Natural killer cell (primary cell): ENCODE measurements around the gene WNT5A. TPM values are rescaled to one million over a fixed set of nuclear protein-coding genes. Genes with fewer than 3 reads are reported as not detected.

Experiments
- ATAC-seq, 3 donors: fragments of 150-1000 bp in 2 of 3; fragments of 200-7000 bp in 1 of 3; cut with Tn5 transposase; 1 replicate in 1 of 3; 2 replicates in 2 of 3; pipeline ENCODE4 v1.10.0; 2021; ENCODE audit warnings: mild to moderate bottlenecking in 2 of 3, moderate library complexity in 2 of 3
- DNase-seq, 2 donors: peaks; one replicate each; pipeline versions ENCODE4 v3.0.0 to v3.0.0-alpha.2; 2013 to 2021; ENCODE audit warnings: mixed read lengths in 1 of 2
- H3K27ac ChIP-seq: one replicate; pipeline ENCODE4 v1.5.1; 2013; ENCODE audit warnings: mild to moderate bottlenecking, low read length
- H3K27me3 ChIP-seq: one replicate; pipeline ENCODE4 v1.6.1; 2013; ENCODE audit warnings: low read length; ENCODE audit not compliant: control insufficient read depth, insufficient read depth
- H3K36me3 ChIP-seq: one replicate; pipeline ENCODE4 v1.6.1; 2013; ENCODE audit warnings: low read length; ENCODE audit not compliant: control insufficient read depth, insufficient read depth
- H3K4me1 ChIP-seq: one replicate; pipeline ENCODE4 v1.6.1; 2013; ENCODE audit warnings: low read length; ENCODE audit not compliant: control insufficient read depth, insufficient read depth
- H3K4me3 ChIP-seq: one replicate; pipeline ENCODE4 v1.5.1; 2013; ENCODE audit warnings: low read length
- H3K9me3 ChIP-seq: one replicate; pipeline ENCODE4 v1.6.1; 2013; ENCODE audit warnings: low read length; ENCODE audit not compliant: control insufficient read depth, insufficient read depth
- H3K27ac Mint-ChIP-seq, 2 donors: one replicate each; pipeline ENCODE4 v1.8.0; 2022; ENCODE audit warnings: mild to moderate bottlenecking in 2 of 2, mixed read lengths in 2 of 2, moderate library complexity in 1 of 2
- H3K27me3 Mint-ChIP-seq, 2 donors: one replicate each; pipeline ENCODE4 v1.8.0; 2022; ENCODE audit warnings: low read depth in 2 of 2, mixed read lengths in 2 of 2
- H3K36me3 Mint-ChIP-seq: one replicate; pipeline ENCODE4 v1.8.0; 2022; ENCODE audit warnings: mixed read lengths
- H3K4me1 Mint-ChIP-seq, 2 donors: one replicate each; pipeline ENCODE4 v1.8.0; 2022; ENCODE audit warnings: mixed read lengths in 2 of 2
- H3K4me3 Mint-ChIP-seq: one replicate; pipeline ENCODE4 v1.8.0; 2022; ENCODE audit warnings: mild to moderate bottlenecking, moderate library complexity, mixed read lengths
- H3K9me3 Mint-ChIP-seq, 2 donors: one replicate each; pipeline ENCODE4 v1.8.0; 2022; ENCODE audit warnings: mixed read lengths in 2 of 2
- WGBS: methylation state at CpG from one replicate; pipeline ENCODE4 v1.1.7; 2013; ENCODE audit warnings: missing lambda C conversion rate; ENCODE audit not compliant: insufficient coverage; 5-methylcytosine and 5-hydroxymethylcytosine counted together
- intact Hi-C: fragments of 100-400 bp; cut with micrococcal nuclease; formaldehyde crosslinking; loops from one replicate; pipeline ENCODE4 v1.14.2; 2022
- total RNA-seq, 4 donors: library from RNA; stranded (reverse); fragments of 120-200 nt in 1 of 4; gene quantifications; one replicate each; pipeline versions ENCODE4 v1.2.3 to v1.2.4, GENCODE V29; 2013 to 2022
- TF ChIP-seq, protein P1 (sequence below): fragments of 200-600 bp; IDR thresholded peaks from one replicate; pipeline ENCODE4 v1.8.0; 2022; ENCODE audit warnings: antibody characterized with exemption

Gene WNT5A
- total RNA-seq, 3 donors from 2014 or later (not counting 1 experiment from before 2014, with no cell fraction given), result not detected

- intact Hi-C loops, result no loop called here
- Histone ChIP-seq H3K4me1 (no peaks in the 10 kb centered on the region), H3K27me3 (no peaks in the 10 kb centered on the region), H3K9me3 (no peaks in the 10 kb centered on the region), H3K36me3 (no peaks in the 10 kb centered on the region), H3K27ac (no peak overlapping the region), H3K4me3 (no peak overlapping the region)
- H3K36me3 Mint-ChIP-seq, result no peaks in the 10 kb centered on the region
- TF ChIP-seq, protein P1, sequence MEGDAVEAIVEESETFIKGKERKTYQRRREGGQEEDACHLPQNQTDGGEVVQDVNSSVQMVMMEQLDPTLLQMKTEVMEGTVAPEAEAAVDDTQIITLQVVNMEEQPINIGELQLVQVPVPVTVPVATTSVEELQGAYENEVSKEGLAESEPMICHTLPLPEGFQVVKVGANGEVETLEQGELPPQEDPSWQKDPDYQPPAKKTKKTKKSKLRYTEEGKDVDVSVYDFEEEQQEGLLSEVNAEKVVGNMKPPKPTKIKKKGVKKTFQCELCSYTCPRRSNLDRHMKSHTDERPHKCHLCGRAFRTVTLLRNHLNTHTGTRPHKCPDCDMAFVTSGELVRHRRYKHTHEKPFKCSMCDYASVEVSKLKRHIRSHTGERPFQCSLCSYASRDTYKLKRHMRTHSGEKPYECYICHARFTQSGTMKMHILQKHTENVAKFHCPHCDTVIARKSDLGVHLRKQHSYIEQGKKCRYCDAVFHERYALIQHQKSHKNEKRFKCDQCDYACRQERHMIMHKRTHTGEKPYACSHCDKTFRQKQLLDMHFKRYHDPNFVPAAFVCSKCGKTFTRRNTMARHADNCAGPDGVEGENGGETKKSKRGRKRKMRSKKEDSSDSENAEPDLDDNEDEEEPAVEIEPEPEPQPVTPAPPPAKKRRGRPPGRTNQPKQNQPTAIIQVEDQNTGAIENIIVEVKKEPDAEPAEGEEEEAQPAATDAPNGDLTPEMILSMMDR, result no peak
- H3K4me1 Mint-ChIP-seq, result no peaks in the 10 kb centered on the region
- WGBS, result 72% methylated on average over 5 of the region's 6 CpGs
- ATAC-seq, result no peak
- H3K4me3 Mint-ChIP-seq, result no peak overlapping the region
- H3K9me3 Mint-ChIP-seq, result no peaks in the 10 kb centered on the region
- no peak for DNase-seq
- H3K27me3 Mint-ChIP-seq, result peaks cover 0 to 11% of the 10 kb centered on the region in 2 donors
- H3K27ac Mint-ChIP-seq, result no peak overlapping the region
Observed at GRCh38 chr3:55473788-55474187, 13.3 kb downstream of the WNT5A start.

DNA sequence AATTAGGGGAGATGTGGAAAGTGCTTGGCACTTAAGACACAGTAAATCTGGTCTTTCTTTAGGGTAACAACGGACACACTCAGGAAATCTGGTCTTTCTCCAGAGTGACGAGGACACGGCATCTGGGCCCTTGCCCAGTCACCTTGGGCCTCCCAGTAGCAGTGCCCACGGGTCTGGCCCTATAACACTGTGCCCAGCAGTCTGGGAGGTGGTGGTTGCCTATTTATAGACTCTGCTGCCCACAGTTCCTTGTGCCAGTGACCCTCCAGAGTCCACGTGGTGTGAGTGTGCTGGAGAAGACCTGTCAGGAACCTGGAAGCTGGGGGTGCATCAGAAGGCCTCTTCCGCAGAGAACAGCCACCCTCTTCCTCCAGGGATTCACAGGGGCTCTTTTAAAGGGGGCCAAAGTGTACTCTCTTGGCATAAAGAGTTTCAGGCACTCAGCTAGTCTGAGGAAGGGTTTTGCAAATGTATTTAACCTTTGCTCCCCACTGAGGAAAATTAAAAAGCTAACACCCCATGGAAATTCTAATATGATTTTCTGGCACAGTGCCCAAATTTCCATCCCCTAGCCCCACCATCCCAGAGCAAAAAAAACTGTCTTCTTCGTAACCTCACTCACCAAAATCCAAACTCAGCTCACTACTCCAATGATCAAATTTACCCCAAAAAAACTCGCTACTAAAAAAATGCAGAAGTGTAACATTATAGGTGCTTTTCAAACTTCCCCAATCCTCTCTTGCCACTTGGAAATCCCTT, 15.4 kb downstream of the WNT5A start:
- DNase-seq (no peak), ATAC-seq (no peak)
- intact Hi-C loops, result no loop called here
- 70% methylated on average over 8 of the region's 8 CpGs for WGBS
- Histone ChIP-seq H3K27me3 (no peaks in the 10 kb centered on the region), H3K27ac (no peak overlapping the region), H3K9me3 (no peaks in the 10 kb centered on the region), H3K4me3 (no peak overlapping the region), H3K4me1 (no peaks in the 10 kb centered on the region), H3K36me3 (no peaks in the 10 kb centered on the region)
- Mint-ChIP-seq H3K4me1 (no peaks in the 10 kb centered on the region), H3K27ac (no peak overlapping the region), H3K4me3 (no peak overlapping the region), H3K36me3 (no peaks in the 10 kb centered on the region), H3K9me3 (no peaks in the 10 kb centered on the region), H3K27me3 (peaks cover 0 to 7% of the 10 kb centered on the region in 2 donors)
- TF ChIP-seq, protein P1, result no peak

DNA sequence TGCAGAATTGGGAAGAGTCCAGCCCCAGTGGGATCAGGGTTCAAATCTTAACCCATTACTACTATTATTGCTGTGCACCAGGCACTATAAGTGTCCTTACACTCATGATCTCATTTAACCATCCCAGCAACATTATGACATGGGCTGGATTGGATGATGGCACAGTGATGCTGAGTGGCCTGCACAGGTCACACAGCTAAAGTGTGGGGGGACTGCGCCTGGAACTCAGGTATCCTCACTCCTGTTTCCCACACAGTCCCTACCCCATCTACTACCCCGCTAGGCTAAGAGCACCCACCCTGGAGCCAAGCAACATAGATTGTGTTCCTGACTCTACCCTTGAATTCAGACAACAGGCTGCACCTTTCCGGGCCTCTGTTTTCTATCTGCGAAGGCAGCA, 16.0 kb downstream of the WNT5A start:
- intact Hi-C loops, result no loop called here
- no peaks in the 10 kb centered on the region for H3K36me3 ChIP-seq
- H3K4me3 ChIP-seq, result no peak overlapping the region
- H3K27ac ChIP-seq, result no peak overlapping the region
- H3K4me1 ChIP-seq, result no peaks in the 10 kb centered on the region
- H3K4me3 Mint-ChIP-seq, result no peak overlapping the region
- TF ChIP-seq, protein P1, result no peak
- H3K4me1 Mint-ChIP-seq, result no peaks in the 10 kb centered on the region
- H3K9me3 ChIP-seq, result no peaks in the 10 kb centered on the region
- H3K9me3 Mint-ChIP-seq, result no peaks in the 10 kb centered on the region
- peaks cover 0 to 7% of the 10 kb centered on the region in 2 donors for H3K27me3 Mint-ChIP-seq
- H3K27me3 ChIP-seq, result no peaks in the 10 kb centered on the region
- no peaks in the 10 kb centered on the region for H3K36me3 Mint-ChIP-seq
- no peak overlapping the region for H3K27ac Mint-ChIP-seq
- DNase-seq (no peak), ATAC-seq (no peak)
- WGBS, result 98% methylated on average over 4 of the region's 4 CpGs
